ENCODE results near the gene DEDD2.
A peak's percentile ranks its signal among the peaks of the same experiment; 100 is the strongest.
"Not testable (repeated sequence)": the region's sequence is repeated elsewhere in the genome, so short reads cannot be mapped to it uniquely, and the experiment has no call there.

DEDD2 gene

DNA sequence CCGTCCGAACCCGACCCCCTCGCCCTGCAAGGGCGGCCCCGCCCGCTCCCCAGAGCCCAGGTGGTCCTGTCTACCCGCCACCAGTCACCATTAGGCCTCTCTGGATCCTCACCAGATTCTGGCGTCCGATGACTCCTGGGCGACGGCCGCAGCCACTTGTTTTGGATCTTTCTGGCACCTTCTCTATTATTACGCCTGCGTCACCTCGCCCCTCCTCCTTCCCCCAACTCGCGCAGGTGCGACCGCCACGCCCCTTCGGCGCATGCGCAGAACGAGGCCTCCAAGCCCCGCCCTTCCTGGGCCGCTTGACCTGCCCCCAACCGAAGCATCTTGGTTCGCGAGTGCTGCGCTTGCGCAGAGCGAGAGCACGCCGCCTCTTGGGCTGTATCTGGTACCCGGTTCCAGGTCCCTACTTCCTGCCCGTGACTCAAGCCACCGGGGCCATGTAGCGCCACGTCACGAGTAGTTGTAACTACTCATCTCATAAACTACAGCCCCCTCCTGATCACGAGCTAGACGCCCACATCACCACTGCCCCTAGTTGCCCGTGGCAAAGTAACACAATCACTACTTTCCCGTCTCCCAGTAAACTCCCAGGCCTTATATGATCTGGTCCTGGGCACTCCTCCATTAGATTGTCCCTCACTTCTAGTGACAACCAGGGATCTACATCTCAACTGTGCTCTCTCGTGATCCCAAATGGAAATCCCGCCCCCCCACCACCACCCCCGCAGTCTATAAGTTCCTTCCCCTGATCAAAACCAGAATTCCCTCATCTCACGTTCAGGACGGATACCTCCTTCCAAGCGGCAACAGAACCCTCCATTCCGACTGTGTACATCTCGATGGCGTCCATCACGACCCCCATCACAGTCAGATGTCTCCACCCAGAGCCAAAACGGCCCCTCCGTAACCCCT lies at the start of gene DEDD2:
DEDD2 (minus strand) TSS at position 158 of the 918 bp plus-strand sequence. CDS start 670 bp downstream, outside the sequence.
- DNase-seq (ENCODE audit: low spot score) = peak; percentile 99

DNA sequence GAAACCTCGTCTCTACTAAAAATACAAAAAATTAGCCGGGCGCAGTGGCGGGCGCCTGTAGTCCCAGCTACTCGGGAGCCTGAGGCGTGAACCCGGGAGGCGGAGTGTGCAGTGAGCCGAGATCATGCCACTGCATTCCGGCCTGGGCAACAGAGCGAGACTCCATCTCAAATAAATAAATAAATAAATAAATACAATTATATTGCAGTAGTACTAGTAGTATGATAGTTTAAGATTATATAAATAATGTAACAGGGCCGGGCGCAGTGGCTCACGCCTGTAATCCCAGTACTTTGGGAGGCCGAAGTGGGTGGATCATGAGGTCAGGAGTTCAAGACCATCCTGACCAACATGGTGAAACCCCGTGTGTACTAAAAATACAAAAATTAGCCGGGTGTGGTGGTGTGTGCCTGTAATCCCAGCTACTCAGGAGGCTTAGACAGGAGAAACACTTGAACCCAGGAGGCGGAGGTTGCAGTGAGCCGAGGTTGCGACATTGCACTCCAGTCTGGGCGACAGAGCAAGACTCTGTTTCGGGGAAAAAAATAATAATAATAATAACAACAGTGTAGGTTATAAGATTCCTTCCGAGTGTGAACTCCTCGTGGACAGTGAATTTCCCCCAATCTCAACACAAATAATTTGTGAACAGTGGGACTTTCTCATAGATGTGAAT lies 49.6 kb upstream of the DEDD2 start:
- DNase-seq (ENCODE audit: low spot score) = not testable (repeated sequence)

DNA sequence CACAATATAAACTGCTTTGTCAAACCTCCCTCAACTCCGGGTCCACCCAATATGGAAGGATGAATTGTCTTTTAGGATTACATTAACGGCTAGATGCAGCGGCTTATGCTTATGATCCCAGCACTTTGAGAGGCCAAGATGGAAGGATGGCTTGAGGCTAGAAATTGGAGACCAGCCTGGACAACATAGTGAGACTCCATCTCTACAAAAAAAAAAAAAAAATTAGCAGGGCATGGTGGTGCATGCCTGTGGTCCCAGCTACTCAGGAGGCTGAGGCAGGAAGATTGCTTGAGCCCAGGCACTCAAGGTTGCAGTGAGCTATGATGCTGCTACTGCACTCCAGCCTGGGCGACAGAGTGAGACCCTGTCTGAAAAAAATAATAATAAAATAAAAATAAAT lies 48.6 kb upstream of the DEDD2 start:
- not testable (repeated sequence) for DNase-seq (ENCODE audit: low spot score)

DNA sequence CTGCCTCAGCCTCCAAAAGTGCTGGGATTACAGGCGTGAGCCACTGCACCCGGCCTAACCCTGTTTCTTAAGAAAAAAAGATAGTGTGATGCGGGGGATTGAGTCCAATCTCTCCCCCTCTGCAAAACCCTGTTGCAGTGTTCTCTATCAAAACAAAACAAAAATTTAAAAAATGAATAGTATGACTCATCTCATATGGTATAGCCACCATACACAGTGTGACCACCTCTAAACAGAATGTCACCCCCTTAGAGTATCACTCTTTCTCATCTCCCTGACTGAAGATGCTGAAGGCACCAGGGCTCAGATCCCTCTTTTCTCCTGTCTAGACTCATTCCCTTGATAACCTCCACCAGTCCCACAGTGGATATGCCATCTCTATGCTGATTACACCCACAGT lies 44.3 kb upstream of the DEDD2 start:
- no peak for DNase-seq (ENCODE audit: low spot score)

DNA sequence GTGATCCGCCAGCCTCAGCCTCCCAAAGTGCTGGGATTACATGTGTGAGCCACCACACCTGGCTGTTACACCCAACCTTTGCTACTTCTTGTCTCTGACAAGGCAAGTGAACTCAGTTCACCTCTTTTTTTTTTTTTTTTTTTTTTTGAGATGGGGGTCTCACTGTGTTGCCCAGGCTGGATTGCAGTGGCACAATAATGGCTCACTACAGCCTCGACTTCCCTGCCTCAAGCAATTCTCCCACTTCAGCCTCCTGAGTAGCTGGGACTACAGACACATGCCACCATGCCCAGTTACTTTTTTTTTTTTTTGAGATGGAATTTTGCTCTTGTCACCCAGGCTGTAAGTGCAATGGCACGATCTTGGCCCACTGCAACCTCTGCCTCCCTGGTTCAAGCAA lies 40.4 kb upstream of the DEDD2 start:
- not testable (repeated sequence) for DNase-seq (ENCODE audit: low spot score)

DNA sequence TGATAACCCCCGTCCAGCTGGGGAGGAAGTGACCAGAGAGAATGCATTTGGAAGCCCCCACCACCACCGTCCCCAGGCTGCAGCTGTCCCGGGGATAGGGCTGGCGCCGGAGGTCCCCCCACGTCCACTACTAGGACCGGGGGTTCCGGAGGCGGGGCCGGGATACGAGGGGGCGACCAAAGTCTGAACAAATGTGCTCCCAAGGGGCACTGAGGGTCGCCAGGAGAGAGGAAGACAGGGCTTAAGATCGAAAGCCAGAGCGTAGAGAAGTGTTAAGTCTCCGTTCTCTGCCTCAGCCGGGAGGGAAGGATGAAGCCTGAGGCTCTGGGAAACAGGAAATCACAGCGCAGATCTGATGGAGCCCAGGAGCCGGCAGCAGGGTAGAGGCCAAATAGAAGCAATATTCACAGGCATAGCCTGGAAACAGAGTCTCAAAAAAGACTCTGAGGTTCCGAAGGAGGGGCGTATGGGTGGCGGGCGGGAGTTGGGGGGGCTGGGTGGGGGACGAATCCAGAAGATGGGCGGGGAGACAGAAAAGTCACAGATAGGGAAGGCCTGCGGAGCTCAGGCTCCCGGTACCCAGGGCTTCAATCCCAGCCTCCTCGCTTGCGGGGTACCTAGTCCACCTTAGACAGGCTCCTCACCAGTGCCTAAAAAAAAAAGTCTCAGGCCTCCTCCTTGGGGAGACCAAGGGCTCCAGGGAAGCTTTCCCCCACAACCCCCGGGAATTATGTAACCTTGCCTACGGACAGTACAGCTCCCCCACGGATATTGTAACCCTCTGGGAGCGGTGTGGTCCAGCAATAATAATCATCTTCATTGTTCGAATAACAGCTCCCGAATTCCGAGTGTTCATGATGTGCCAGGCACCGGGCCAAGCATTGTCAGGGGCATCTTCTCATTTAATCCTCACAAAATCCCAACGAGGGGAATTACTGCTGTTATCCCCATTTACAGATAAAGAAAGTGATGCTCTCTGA lies 38.6 kb upstream of the DEDD2 start:
- DNase-seq (ENCODE audit: low spot score) = peak; percentile 70

DNA sequence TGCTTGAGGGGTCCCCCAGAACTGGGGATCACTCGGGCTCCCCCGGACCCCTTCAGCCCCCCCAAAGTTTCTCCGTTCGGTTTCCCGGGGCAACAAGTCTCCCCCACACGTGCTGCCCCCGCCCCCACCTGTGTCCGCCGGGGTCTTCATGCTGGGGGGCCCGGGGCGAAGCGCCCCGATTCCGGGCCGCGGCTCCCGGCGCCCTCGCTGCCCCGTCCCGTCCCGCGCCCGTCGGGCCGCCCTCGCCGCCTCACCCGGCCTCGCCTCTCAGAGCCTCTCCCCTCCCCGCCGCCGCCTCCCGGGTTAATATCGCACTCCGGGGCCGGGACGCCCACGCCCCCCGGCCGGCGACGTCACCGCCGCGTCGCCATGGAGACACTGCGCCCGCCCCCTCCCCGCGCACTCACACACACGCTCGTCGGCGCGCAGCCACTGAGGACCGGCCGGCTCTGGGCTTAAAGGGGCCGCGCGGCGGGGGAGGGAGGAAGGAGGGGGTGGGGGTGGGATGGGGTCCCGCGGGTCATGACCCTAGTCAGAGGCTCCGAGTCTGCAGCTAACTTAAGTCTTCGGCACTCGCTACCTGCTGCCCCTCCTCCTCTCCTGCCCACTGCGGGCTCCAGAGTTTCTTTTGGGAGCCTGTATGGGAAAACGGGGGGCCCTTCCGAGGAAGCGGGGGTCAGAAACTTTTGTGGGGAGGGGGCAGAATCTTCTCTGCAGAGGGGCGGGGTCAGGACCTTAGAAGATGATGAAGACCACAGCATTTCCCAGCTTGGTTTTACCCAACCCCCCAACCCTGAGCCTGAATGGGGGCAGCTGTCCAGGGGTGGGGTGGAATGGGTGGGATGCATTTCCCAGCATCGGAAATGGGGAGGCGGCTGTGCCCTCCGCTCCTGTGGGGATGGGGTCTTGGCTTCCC lies 37.6 kb upstream of the DEDD2 start, which contains the start of gene ERF:
ERF (minus strand) TSS at position 279 of the 916 bp plus-strand sequence; CDS start at position 150, 129 bp downstream.
- peak; percentile 91 for DNase-seq (ENCODE audit: low spot score)

DNA sequence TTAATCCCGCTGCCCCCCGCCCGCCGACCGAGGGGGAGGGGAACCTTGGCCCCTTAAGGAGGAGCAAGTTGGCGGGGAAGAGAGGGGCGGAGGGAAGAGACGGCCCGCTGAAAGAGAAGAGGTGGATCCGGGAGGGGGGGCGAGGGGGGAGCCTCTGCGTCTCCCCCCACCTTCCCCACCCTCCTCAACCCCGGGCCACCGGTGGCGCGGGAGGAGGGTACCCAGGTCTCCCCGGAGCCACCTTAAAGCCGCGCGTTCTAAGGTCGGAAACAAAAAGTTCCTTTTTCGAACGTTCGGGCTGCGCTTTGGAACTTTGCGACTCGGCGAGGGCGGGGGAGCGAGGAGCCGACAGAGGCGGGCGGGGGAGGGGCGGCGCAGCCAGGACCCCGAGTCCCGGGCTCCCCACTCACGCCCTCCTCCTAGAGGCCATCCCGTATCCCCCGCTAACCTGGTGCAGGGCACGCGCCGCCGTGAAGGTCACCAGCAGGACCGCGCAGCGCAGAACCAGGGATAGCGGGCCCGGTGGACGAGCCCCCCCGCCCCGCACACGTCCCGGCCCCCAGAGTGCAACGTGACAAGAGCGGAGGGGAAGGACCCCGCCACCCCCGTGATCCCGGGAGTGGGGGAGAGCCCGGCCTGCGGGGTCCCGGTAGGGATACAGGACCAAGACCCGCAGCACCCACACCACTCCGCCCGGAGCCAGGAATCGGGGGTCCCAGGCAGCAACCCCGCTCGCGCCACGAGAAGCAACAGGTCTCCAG lies 36.8 kb upstream of the DEDD2 start:
- DNase-seq (ENCODE audit: low spot score) = peak; percentile 62

DNA sequence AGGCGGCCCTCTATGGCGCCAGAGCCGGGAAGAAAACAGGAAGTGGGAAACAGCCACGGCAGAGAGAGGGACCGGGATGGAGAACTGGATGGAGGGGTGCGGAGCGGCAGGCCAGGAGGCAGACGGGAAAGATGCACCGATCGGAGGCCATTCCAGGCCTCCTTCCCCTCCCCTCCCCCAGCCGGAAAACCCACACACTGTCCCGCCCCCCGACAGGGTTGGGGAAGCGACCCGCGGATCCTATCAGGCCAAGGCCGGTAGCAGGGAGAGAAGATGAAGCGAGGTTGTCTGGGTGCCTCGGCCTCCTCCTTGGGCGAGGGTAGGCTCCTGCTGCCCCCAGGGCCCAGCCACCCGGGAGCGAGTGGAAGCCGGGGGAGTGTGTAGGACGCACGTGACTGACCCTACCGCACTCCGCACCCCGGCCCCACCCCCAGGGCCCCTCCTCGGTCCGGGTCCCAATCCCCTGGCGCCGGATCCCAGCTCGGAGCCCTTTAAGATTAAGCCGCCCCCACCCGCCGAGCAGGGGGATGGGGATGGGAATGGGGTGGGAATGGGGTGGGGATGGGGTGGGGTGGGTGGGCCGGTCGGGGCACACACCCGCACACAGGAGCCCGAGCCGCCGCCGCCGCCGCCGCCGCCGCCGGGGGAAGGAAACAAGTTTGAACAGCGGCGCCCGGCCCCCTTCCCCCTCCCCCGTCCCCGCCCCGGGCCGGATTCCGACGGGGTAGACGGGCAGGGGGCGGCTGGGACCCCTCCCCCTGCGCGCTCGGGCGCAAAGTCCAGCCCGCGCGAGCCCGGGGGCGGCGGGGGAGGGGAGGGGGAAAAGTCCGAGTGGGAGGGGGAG lies 36.0 kb upstream of the DEDD2 start:
- DNase-seq (ENCODE audit: low spot score) = peak; percentile 62

DNA sequence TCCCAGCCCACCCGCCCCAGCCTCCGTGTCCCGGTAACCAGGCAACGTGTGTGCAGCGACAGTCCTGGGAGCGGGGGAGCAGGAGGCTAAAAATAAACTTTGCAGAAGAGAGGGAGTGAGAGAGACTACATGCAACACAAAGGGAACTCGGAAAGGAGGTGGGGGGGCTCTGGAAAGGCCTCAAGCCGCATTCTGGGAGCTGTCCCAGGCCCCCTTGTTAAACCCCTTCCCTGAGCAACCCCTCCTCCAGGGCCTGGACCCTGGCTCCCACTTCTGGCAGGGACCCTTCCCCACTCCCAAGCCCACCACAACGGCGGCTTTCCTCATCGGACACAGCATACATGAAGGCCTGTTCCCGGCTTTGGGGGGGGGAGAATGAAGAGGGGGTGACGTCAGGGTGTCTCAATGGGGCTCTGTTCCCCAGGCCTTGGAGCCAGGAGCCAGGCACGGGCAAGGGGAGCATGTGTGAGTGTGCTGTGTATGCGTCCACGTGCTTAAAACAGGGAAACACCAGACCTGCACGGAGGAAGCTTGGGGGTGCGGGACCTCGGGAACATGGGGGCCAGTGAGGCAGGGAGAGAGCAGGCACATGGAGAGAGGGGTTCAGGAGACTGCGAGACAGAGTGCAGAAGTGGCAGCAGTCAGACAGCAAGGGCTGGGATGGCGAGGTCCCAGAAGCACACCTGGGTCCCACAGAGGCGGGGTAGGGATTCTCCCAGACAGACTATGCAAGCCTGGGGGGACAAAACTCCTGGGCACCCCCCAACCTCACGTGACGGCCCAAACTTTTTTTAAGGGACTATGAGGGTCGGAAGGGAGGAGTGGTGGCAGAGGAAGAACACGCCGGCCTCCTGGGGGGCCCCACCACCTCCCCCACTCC lies 35.1 kb upstream of the DEDD2 start:
- peak; percentile 77 for DNase-seq (ENCODE audit: low spot score)

DNA sequence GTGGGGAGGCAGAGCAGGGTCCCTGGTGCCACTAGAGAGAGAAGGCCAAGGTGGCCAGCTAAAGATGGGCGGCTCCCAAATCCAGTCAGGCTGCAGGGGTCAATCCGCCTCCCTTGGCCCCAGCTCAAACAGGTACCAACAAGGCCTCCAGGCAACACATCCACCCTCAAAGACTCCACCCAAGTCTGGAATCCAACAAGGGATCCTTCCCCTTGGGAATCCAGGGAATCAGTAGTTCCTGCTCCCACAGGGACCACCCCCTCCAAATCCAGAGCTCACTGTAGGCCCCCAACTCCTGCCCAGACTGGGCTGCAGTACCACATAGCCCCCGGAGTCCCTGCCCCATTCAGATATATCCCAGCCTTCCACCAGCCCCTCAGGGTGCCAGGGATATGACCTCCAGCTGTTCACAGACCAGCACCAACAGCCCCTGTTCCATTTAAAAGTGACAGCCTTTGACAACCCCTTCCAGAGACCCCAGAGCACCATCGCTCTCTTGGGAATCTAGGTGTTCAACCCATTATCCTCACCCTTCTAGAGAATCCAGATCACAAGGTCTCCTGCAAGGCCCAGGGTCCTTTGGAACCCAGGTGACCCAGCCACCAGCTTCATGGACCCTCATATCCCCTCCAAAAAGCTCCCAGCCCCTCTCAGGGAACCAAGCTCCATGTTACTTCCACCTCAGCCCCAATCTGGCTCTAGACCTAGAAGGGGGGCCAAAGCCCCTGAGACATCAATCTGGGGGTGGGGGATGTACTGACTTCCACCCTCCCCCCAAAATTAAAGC lies 34.3 kb upstream of the DEDD2 start:
- DNase-seq (ENCODE audit: low spot score) = no peak

DNA sequence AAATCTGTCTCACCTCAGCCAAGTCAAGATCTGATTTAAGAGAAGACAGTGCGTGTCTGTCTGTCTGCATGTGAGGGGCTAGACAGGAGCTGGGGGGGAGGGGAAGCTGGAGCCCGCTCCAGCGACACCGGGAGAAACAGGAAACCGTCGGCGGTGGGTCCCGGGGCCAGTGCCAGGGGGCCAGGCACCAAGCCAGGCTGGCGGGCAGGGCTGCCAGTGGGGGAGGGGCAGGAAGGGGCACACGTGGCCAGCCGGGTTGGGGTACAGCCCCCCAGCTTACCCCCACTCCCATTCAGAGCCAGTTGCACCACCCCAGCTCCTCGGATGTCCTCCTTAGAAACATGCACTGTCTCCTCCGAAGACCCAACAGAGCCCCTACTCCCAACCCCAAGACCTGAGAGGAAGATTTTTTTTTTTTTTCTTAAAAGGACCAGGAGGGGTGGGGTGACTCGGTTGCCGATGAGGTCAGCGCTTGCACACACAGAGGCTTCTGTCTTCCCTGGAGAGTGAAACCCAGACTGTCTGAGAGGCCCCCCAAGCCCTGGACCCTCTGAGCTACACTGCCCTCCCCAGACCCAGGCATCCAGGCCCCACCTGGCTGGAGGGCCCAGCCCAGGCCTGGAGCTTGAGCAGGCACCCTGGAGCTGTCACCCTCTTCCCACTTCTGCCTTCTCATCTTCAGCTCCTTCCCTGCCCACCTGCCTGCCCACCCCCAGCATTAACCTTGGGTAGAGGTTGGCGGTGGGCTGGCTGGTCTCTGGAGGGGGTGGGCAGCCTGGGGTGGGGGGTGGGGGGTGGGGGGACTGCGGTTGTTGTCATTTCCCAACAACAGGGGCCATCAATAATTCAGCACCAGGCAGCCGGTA lies 33.4 kb upstream of the DEDD2 start:
- no peak for DNase-seq (ENCODE audit: low spot score)

GRCh38 chr19:42250183-42250665 lies 32.7 kb upstream of the DEDD2 start:
- DNase-seq (ENCODE audit: low spot score) = no peak

DNA sequence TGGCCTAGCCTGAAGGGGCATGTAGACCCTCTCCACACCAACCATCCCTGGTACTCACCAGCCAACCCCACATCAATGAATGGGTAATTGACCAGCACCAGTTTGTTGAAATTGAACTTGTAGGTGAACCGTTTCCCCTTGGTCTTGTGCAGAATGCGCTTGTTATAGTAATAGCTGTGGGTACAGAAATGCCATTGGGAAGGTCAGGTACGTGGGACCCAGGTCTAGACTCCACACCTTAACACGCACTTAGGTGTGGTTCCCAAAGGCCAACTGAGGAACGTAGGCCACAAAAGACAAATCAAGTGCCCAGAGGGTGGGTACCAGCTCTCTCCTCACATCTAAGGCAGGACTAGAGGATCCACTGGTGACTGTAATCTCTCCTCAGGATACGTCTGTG lies 32.3 kb upstream of the DEDD2 start:
- no peak for DNase-seq (ENCODE audit: low spot score)

DNA sequence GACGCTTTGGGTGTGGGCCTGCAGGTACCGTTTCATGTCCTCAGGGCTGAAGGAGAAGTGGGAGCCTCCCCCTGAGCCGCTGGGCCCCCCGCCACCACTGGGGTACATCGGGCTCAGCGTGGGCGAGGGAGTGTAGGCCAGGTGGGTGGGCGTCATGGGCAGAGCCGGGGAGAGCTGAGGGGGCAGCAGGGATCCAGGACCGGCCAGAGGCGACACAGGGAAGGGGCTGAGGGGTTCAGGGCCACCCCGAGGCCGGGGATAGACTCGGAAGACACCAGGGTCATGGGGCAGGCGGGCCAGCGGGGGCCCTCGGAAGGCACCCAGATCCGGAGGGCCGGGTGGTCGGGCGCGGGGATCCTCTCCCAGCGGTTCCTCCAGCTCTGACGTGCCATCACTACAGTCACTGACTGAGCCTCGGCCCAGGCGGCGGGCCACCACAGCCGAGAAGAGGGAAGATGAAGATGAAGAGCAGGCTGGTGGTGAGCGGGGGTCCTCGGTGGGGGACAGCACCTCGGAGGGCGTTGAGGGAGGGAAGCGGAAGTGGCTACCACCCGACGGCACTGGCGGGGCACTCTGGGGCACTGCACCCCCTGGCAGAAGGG lies 31.8 kb upstream of the DEDD2 start:
- DNase-seq (ENCODE audit: low spot score) = no peak

Data from RKO (cell line).